Posterior cingulate gyrus (tissue), 11 donors: ENCODE data around the gene EIF2S3.

ENCODE experiments used
- DNase-seq, 10 donors: peaks; one replicate each; pipeline versions ENCODE4 v3.0.0 to v3.0.0-alpha.2; 2020 to 2021; ENCODE audit warnings: mixed read lengths in 3 of 10
- intact Hi-C: fragments of 100-400 bp; cut with DNase I; formaldehyde crosslinking; loops from one replicate; pipeline ENCODE4 v1.15.1; 2023

The EIF2S3 gene

GRCh38 chrX:24124244-24124799, 69.6 kb downstream of the EIF2S3 start:
- no peak for DNase-seq
- intact Hi-C loops: no loop called here

DNA sequence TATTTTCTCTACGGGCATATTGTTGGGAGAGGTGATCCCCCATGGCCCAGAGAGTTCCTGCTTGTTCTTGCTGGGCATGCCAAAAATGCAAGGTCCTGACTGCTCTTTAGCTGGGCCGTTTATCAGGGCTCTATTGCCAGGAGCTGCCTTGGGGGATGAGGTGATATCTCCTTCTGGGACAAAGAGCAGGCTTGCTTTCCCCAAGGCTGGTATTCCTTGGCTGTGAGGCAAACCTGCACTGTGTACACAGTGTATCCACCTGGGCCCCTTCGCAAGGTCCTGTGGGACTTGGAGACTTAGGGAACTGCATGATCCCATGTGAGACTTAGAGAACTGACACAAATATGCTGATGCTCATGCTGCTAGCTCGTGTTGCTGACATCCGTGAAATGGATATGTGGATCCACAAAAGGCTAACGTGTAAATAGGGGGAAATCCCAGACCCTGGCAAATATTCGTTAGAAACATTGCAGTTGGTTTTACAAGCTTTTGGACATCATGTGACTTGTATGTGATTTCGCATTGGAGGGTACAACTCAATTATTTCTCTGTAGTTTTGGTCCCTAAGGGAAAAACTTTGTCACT, 70.4 kb downstream of the EIF2S3 start:
- intact Hi-C loops: no loop called here

More for the DNA sequence above, 70.4 kb downstream of the EIF2S3 start:
- no peak for DNase-seq
